Adrenal gland (tissue), 5 donors: ENCODE measurements around the gene GCHFR.

ENCODE experiments used
- CTCF ChIP-seq, 6 experiments: fragments of 450-650 bp in 4 of 6; fragments of 200-600 bp in 2 of 6; sonication (generic) in 1 of 6; IDR thresholded peaks; 1 replicate in 5 of 6; 2 replicates in 1 of 6; pipeline versions ENCODE4 v1.5.1 to v1.8.0; 2016 to 2021; ENCODE audit warnings: antibody characterized with exemption in 6 of 6, mild to moderate bottlenecking in 2 of 6, moderate library complexity in 1 of 6
- POLR2A ChIP-seq, 2 donors: fragments of 450-650 bp; IDR thresholded peaks; one replicate each; pipeline ENCODE4 v1.6.1; 2017; ENCODE audit warnings: antibody characterized with exemption in 2 of 2, mild to moderate bottlenecking in 2 of 2, moderate library complexity in 1 of 2
- donor health status: DM: no; HTN: no; CAD: no.

GRCh38 chr15:40789119-40789518 lies 25.3 kb downstream of the GCHFR start:
- TF ChIP-seq CTCF (IDR thresholded peaks at IDR 0.05) (no peak), POLR2A (IDR thresholded peaks at IDR 0.05) (no peak)
